Measurements from ENCODE around the gene SLC6A12.
A peak's percentile ranks its signal among the peaks of the same experiment; 100 is the strongest.

The SLC6A12 gene

GRCh38 chr12:160858-161257, 53.1 kb downstream of the SLC6A12 start:
- POLR2A ChIA-PET: no interaction called here
- no peaks in the 10 kb centered on the region for H3K9me3 ChIP-seq (ENCODE audit: control insufficient read depth, insufficient read depth, low read depth, low read length)
- H3K4me1 ChIP-seq (ENCODE audit: control insufficient read depth, insufficient read depth, low read length): no peaks in the 10 kb centered on the region
- CTCF ChIA-PET: interaction anchor here (0.7 kb wide), 1 partner anchor 83 kb away, joined by 3 read pairs; no protein-coding TSS in a partner anchor
- no peak for TF ChIP-seq ZBTB26 (tag by site-specific recombination; optimal IDR thresholded peaks at IDR 0.05)
- TF ChIP-seq ZBTB44 (tag by site-specific recombination; IDR thresholded peaks at IDR 0.05): no peak
- TF ChIP-seq ZNF701 (tag by site-specific recombination; IDR thresholded peaks at IDR 0.05): no peak
- H3K27ac ChIP-seq (ENCODE audit: extremely low read depth, low read depth, low read length): no peak overlapping the region
- no peak overlapping the region for H3K4me3 ChIP-seq (ENCODE audit: low read depth, low read length)
- no peaks in the 10 kb centered on the region for H3K36me3 ChIP-seq (ENCODE audit: control insufficient read depth in 2 of 2, insufficient read depth in 1 of 2, low read length in 2 of 2)

- CTCF ChIA-PET: interaction anchor here (0.5 to 0.6 kb wide), 2 partner anchors 9 to 11 kb away, joined by 3 to 7 read pairs; no protein-coding TSS in a partner anchor
- POLR2A ChIA-PET: no interaction called here
- no peaks in the 10 kb centered on the region for H3K4me1 ChIP-seq (ENCODE audit: control insufficient read depth, insufficient read depth, low read length)
These were observed 54.7 kb downstream of the SLC6A12 start for GRCh38 chr12:159156-159782.

More at GRCh38 chr12:159156-159782, 54.7 kb downstream of the SLC6A12 start:
- H3K27ac ChIP-seq (ENCODE audit: extremely low read depth, low read depth, low read length): no peak overlapping the region
- H3K36me3 ChIP-seq (ENCODE audit: control insufficient read depth in 2 of 2, insufficient read depth in 1 of 2, low read length in 2 of 2): no peaks in the 10 kb centered on the region
- no peak overlapping the region for H3K4me3 ChIP-seq (ENCODE audit: low read depth, low read length)
- H3K9me3 ChIP-seq (ENCODE audit: control insufficient read depth, insufficient read depth, low read depth, low read length): no peaks in the 10 kb centered on the region
- TF ChIP-seq ZNF18 (tag by site-specific recombination; IDR thresholded peaks at IDR 0.05): no peak
- 0 out of 2 replicates have a peak, but pooled peaks have one; percentile 13 for TF ChIP-seq ZBTB17 (tag by site-specific recombination; IDR thresholded peaks at IDR 0.05)
- TF ChIP-seq GLIS2 (tag by site-specific recombination; IDR thresholded peaks at IDR 0.05): no peak
- TF ChIP-seq ZNF292 (tag by site-specific recombination; IDR thresholded peaks at IDR 0.05; ENCODE audit: borderline replicate concordance, low read depth): no peak
- TF ChIP-seq ZNF449 (tag by site-specific recombination; IDR thresholded peaks at IDR 0.05): no peak
- TF ChIP-seq ZNF600 (tag by site-specific recombination; IDR thresholded peaks at IDR 0.05): peak; percentile 52
- no peak for TF ChIP-seq ZNF155 (tag by site-specific recombination; IDR thresholded peaks at IDR 0.05)
- no peak for TF ChIP-seq REST (tag by site-specific recombination; IDR thresholded peaks at IDR 0.05)
- no peak for TF ChIP-seq ZNF426 (tag by site-specific recombination; IDR thresholded peaks at IDR 0.05)
